AG04449 (cell line): ENCODE measurements around the gene ZNF236.
A peak's percentile ranks its signal among the peaks of the same experiment; 100 is the strongest.

Source experiments
- CTCF ChIA-PET: fragments of 350-600 bp; formaldehyde crosslinking; extraction: SDS; loops from one replicate; lab custom pipeline; 2021; ENCODE audit warnings: antibody characterized with exemption; lab: Yijun Ruan, JAX
- POLR2A ChIA-PET: fragments of 400-600, 350-600 bp; formaldehyde crosslinking; extraction: SDS; loops from one replicate; lab custom pipeline; 2020; ENCODE audit warnings: antibody characterized with exemption, inconsistent platforms; lab: Yijun Ruan, JAX
- DNase-seq: peaks from one replicate; pipeline ENCODE4 v3.0.0-alpha.2; 2010; ENCODE audit warnings: low read depth, low spot score
- H3K4me3 ChIP-seq: 2 replicates; pipeline ENCODE4 v1.5.1; 2011; ENCODE audit warnings: low read depth, mild to moderate bottlenecking, control low read depth, low read length
- TF ChIP-seq, protein P1 (sequence below): IDR thresholded peaks from one replicate; pipeline ENCODE4 v1.5.1; 2011; ENCODE audit warnings: mild to moderate bottlenecking, moderate library complexity, low read length, control low read depth, inconsistent platforms; ENCODE audit not compliant: insufficient read depth; ENCODE audit errors: missing control alignments

ZNF236 gene

DNA sequence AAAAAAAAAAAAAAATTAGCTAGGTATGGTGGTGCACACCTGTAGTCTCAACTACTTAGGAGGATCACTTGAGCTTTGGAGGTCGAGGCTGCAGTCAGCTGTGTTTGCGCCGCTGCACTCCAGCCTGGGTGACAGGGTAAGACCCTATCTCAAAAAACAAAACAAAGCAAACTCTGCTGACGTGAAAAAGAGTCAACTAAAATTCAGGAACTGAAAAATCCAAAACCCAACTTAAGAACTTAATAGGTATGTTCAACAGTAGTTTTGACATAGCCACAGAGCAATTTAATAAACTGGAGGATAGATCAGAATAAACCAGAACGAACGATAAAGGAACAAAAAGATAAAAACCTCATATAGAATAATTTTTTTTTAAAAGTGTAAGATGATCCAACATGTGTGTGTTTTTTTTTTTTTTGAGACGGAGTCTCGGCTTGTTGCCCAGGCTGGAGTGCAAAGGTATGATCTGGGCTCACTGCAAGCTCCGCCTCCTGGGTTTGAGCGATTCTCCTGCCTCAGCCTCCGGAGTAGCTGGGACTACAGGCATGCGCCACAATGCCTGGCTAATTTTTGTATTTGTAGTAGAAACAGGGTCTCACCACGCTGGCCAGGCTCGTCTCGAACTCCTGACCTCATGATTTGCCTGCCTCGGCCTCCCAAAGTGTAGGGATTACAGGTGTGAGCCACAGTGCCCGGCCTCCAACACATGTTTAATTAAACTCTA is 4.3 kb upstream of the ZNF236 start:
- TF ChIP-seq, protein P1, sequence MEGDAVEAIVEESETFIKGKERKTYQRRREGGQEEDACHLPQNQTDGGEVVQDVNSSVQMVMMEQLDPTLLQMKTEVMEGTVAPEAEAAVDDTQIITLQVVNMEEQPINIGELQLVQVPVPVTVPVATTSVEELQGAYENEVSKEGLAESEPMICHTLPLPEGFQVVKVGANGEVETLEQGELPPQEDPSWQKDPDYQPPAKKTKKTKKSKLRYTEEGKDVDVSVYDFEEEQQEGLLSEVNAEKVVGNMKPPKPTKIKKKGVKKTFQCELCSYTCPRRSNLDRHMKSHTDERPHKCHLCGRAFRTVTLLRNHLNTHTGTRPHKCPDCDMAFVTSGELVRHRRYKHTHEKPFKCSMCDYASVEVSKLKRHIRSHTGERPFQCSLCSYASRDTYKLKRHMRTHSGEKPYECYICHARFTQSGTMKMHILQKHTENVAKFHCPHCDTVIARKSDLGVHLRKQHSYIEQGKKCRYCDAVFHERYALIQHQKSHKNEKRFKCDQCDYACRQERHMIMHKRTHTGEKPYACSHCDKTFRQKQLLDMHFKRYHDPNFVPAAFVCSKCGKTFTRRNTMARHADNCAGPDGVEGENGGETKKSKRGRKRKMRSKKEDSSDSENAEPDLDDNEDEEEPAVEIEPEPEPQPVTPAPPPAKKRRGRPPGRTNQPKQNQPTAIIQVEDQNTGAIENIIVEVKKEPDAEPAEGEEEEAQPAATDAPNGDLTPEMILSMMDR, result no peak
- no peak overlapping the region for H3K4me3 ChIP-seq
- DNase-seq, result no peak
- ChIA-PET POLR2A (no interaction called here), CTCF (interaction anchor here (10.9 kb wide), 1 partner anchor 16 kb away, joined by 208 read pairs; no protein-coding TSS in a partner anchor)

DNA sequence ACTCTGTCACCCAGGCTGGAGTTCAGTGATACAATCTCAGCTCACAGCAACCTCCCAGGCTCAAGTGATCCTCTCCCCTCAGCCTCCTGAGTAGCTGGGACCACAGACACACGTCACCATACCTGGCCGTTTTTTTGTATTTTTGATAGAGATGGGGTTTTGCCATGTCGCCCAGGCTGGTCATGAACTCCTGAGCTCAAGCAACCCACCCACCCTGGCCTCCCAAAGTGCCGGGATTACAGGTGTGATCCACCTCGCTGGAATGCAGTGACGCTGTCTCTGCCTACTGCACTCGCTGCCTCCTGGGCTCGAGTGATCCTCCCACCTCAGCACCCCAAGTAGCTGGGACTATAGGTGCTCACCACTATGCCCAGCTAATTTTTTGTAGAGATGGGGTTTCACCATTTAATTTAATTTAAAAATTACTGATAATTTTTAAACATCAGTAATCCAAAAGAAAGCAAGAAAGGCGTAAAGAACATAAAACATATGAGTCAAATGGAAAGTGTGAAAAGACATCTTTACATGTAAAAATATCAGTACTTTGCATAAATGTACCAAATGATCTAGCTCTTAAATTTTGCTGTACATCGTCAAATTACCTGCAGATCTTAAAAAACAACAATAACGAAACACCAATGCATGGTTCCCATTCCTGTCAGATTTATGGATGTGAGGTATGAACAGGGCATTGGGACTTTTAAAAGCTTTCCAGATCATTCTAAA is 2.8 kb upstream of the ZNF236 start:
- DNase-seq, result no peak
- ChIA-PET POLR2A (no interaction called here), CTCF (interaction anchor here (2.4 to 10.9 kb wide), 3 partner anchors 12 to 164 kb away, joined by 8 to 208 read pairs (median 12); no protein-coding TSS in a partner anchor)
- TF ChIP-seq, protein P1, result no peak
- no peak overlapping the region for H3K4me3 ChIP-seq

DNA sequence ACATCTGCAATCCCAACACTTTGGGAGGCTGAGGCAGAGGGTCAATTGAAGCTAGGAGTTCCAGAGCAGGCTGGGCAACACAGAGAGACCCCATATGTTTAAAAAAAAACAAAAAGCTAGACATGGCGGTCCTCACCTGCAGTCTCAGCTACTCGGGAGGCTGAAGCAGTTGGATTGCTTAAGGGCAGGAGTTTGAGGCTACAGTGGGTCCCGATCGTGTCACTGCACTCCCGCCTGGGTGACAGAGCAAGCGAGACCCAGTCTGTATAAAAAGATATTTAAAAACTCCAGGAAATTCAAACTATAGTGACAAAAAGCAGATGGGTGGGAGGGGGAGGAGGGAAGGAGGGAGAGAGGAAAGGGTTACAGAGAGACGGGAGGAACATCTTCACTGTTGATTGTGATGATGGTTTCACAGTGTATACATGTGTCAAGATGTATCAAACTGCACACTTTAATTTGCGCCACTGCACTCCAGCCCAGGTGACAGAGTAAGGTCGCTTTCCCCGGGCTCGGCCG is 942 bp upstream of the ZNF236 start:
- ChIA-PET CTCF (interaction anchor here (1.5 to 10.9 kb wide), 4 partner anchors 9 to 162 kb away, joined by 6 to 208 read pairs (median 10); no protein-coding TSS in a partner anchor), POLR2A (no interaction called here)
- DNase-seq, result no peak
- H3K4me3 ChIP-seq, result peak overlapping the region; percentile 92
- TF ChIP-seq, protein P1, result no peak

DNA sequence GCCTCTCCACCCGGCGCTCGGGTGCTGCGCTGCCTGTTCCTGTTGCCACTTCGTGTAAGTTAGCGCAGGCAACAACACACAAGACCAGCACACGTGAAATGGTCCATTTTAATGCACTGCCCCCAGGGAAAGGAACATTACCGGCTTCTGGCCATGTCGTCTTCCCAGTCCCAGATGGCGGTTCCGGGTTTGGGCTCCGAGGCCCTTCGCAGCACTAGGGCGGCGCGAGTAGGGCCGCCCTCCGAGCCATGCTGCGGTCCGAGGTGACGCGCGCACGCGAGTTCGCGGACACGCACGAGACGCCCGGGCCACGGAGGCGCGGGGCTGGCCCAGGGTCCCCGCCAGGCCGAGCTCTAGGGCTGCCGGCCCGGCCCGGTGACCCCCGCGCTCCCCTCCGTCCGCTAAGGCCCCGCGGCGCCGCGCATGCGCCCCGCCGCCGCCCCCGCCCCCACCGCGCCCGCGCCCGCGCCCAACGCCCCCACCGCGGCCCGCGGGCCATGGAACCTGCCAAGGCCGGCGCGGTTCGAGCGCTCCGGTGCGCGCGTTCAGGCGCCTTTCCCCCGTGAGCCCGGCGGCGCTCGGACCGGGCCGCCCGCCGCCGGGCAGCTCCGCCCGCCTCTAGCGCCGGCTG is 367 bp upstream of the ZNF236 start:
- TF ChIP-seq, protein P1, result no peak
- ChIA-PET CTCF (interaction anchor here (1.1 to 10.9 kb wide), 4 partner anchors 19 to 423 kb away, joined by 3 to 208 read pairs (median 16); no protein-coding TSS in a partner anchor), POLR2A (no interaction called here)
- DNase-seq, result no peak
- H3K4me3 ChIP-seq, result peak overlapping the region; percentile 92

DNA sequence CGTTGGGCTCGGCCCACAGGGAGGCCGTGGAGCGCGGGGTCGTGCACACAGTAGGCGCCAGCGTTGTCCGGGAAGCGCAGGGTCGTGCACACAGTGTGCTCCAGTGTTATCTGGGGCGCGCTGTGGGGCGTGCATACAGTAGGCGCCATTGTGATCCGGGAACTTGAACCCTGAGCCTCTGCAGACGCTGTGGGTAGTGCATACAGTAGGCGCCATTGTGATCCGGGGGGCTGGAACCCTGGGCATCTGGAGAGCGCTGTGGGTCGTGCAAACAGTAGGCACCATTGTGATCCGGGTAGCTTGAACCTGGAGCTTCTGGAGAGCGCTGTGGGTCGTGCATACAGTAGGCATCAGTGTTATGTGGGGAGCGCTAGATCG is 793 bp downstream of the ZNF236 start:
- peak overlapping the region; percentile 92 for H3K4me3 ChIP-seq
- ChIA-PET CTCF (interaction anchor here (1.1 to 2.9 kb wide), 2 partner anchors 20 to 424 kb away, joined by 3 to 23 read pairs; no protein-coding TSS in a partner anchor), POLR2A (no interaction called here)
- DNase-seq, result no peak
- TF ChIP-seq, protein P1, result no peak

DNA sequence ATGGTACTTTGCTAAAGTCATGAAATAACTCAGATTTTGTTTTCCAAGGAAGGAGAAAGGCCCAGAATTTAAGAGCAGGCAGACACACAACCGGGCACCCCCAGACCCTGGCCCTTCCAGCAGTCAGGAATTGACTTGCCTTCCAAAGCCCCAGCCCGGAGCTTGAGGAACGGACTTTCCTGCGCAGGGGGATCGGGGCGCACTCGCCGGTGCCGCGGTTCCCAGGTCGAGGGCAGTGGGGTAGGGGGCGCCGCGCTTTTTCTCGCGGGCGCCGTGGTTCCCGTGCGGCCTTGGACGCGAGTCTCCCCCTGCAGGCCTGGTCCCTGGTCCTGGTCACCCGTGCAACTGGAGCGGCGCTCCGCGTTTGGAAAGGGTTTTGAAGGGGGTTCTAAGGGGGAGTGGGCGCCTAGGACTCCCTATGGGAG is 1.2 kb downstream of the ZNF236 start:
- TF ChIP-seq, protein P1, result peak; percentile 63
- POLR2A ChIA-PET, result no interaction called here
- H3K4me3 ChIP-seq, result peak overlapping the region; percentile 92
- no peak for DNase-seq
- CTCF ChIA-PET, result interaction anchor here (1.0 to 2.9 kb wide), 2 partner anchors 9 to 21 kb away, joined by 3 to 23 read pairs; no protein-coding TSS in a partner anchor
